A673 (cell line): ENCODE data around the gene KIN. TPM values are rescaled to one million over a fixed set of nuclear protein-coding genes. Genes with fewer than 3 reads are reported as not detected.
"Not testable (repeated sequence)": the region's sequence is repeated elsewhere in the genome, so short reads cannot be mapped to it uniquely, and the experiment has no call there.

Experiments
- BruUV-seq: library from RNA; stranded (reverse); fragments of 400-500 nt; replicated peaks from 2 replicates; lab custom pipeline; 2021; lab: Mats Ljungman, UMichigan
- CTCF ChIA-PET: fragments of 300-600 bp; sonication (Branson Sonifier 250); formaldehyde crosslinking; loops from one replicate; lab custom pipeline; 2022; ENCODE audit warnings: antibody characterized with exemption; lab: Charles Lee
- POLR2A ChIA-PET: fragments of 300-600 bp; sonication (Branson Sonifier 250); formaldehyde crosslinking; loops from one replicate; lab custom pipeline; 2022; ENCODE audit warnings: antibody characterized with exemption; ENCODE audit not compliant: low non-redundant PET; lab: Charles Lee
- DNase-seq: peaks from one replicate; pipeline ENCODE4 v3.0.0-alpha.2; 2015; ENCODE audit warnings: low spot score
- H3K27ac ChIP-seq: fragments of 200-600 bp; sonication (generic); 2 replicates; pipeline ENCODE4 v1.5.1; 2016; ENCODE audit warnings: mixed run types, low read depth, mild to moderate bottlenecking, mixed read lengths, antibody characterized with exemption, low read length; ENCODE audit not compliant: poor library complexity, severe bottlenecking
- H3K27me3 ChIP-seq: fragments of 200-600 bp; sonication (generic); replicated peaks from 2 replicates; pipeline ENCODE4 v1.6.1; 2017; ENCODE audit warnings: mixed run types, low read depth, mild to moderate bottlenecking, mixed read lengths, antibody characterized with exemption, low read length; ENCODE audit not compliant: insufficient read depth, poor library complexity
- H3K36me3 ChIP-seq: fragments of 200-600 bp; sonication (generic); 2 replicates; pipeline ENCODE4 v1.6.1; 2016; ENCODE audit warnings: mixed run types, mild to moderate bottlenecking, mixed read lengths, antibody characterized with exemption, low read length; ENCODE audit not compliant: insufficient read depth, poor library complexity, severe bottlenecking
- H3K4me1 ChIP-seq: fragments of 200-600 bp; sonication (generic); 2 replicates; pipeline ENCODE4 v1.6.1; 2017; ENCODE audit warnings: mixed run types, mild to moderate bottlenecking, mixed read lengths, antibody characterized with exemption, low read length; ENCODE audit not compliant: insufficient read depth, poor library complexity, severe bottlenecking
- H3K4me3 ChIP-seq: fragments of 200-600 bp; sonication (generic); 2 replicates; pipeline ENCODE4 v1.5.1; 2016; ENCODE audit warnings: low read depth, mixed run types, mild to moderate bottlenecking, mixed read lengths, low read length; ENCODE audit not compliant: poor library complexity, severe bottlenecking
- H3K9me3 ChIP-seq: fragments of 200-600 bp; sonication (generic); 2 replicates; pipeline ENCODE4 v1.6.1; 2016; ENCODE audit warnings: mixed run types, low read depth, mild to moderate bottlenecking, mixed read lengths, antibody characterized with exemption, low read length; ENCODE audit not compliant: poor library complexity, severe bottlenecking
- CTCF ChIP-seq: fragments of 300-800, 200-600 bp; sonication (generic); conservative IDR thresholded peaks from 2 replicates; pipeline ENCODE4 v1.5.1; 2017; ENCODE audit warnings: low read depth, mild to moderate bottlenecking, antibody characterized with exemption, low read length, moderate library complexity, mixed read lengths
- EZH2 ChIP-seq: fragments of 200-600 bp; sonication (generic); IDR thresholded peaks from 2 replicates; pipeline ENCODE4 v1.6.1; 2017; ENCODE audit warnings: borderline replicate concordance, low read depth, mild to moderate bottlenecking, mixed read lengths, antibody characterized with exemption, low read length; ENCODE audit not compliant: poor library complexity, severe bottlenecking
- intact Hi-C: fragments of 100-400 bp; cut with micrococcal nuclease; formaldehyde crosslinking; loops from one replicate; pipeline ENCODE4 v1.10.0; 2022; ENCODE audit not compliant: unreplicated experiment
- total RNA-seq: library from RNA; stranded (reverse); gene quantifications from 2 replicates; pipeline ENCODE4 v1.2.3, GENCODE V29; 2021

KIN gene
- total RNA-seq, 1 experiment from 2014 or later, result 16.3 TPM

DNA sequence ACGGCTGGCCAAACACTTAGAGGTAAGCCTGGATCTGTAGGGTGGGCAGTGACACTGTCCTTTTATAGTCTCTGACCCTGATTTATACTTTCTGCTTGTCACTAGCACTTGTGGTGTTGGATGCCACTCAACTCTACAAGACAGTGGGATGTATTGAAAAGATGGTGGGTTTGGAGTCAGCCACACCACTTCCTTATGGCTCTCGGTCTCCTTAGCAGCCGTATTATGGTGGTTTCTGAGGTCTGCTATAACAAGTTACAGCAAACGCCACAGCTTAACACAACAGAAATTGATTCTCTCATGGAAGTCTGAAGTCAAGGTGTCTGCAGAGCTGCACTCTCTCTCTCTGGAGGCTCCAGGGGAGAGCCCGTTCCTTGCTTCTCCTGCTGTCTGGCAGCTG is 70.0 kb downstream of the KIN start:
- no TSS peak for BruUV-seq
- H3K4me1 ChIP-seq, result no peaks in the 10 kb centered on the region
- POLR2A ChIA-PET, result no interaction called here
- peaks cover 21% of the 10 kb centered on the region for H3K27me3 ChIP-seq
- CTCF ChIA-PET, result no interaction called here
- DNase-seq, result no peak
- TF ChIP-seq EZH2 (no peak), CTCF (no peak)
- intact Hi-C loops, result no loop called here
- H3K36me3 ChIP-seq, result no peaks in the 10 kb centered on the region
- H3K9me3 ChIP-seq, result no peaks in the 10 kb centered on the region
- H3K27ac ChIP-seq, result no peak overlapping the region
- H3K4me3 ChIP-seq, result no peak overlapping the region

DNA sequence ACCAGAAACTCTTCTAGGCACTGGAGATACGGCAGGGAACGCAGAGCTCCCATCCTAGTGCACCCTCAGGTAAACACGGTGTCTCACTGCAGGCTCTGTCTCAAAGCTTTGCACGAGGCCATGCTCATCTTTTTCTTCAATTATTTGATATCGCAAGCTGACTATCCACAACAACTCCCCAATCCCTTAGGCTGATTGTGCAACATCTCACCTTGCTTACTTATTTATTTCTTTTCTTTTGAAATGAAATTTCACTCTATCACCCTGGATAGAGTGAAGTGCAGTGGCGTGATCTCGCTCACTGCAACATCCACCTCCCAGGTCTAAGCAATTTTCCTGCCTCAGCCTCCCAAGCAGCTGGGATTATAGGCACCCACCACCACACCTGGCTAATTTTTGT is 72.3 kb downstream of the KIN start:
- ChIA-PET CTCF (no interaction called here), POLR2A (no interaction called here)
- TF ChIP-seq CTCF (no peak), EZH2 (no peak)
- Histone ChIP-seq H3K36me3 (no peaks in the 10 kb centered on the region), H3K4me3 (no peak overlapping the region), H3K27me3 (peaks cover 9% of the 10 kb centered on the region), H3K4me1 (no peaks in the 10 kb centered on the region), H3K27ac (no peak overlapping the region), H3K9me3 (no peaks in the 10 kb centered on the region)
- no TSS peak for BruUV-seq
- no peak for DNase-seq
- intact Hi-C loops, result no loop called here

- H3K27ac ChIP-seq, DNase-seq, CTCF ChIA-PET, POLR2A ChIA-PET, BruUV-seq, H3K36me3 ChIP-seq, H3K9me3 ChIP-seq, H3K4me1 ChIP-seq, intact Hi-C loops, H3K4me3 ChIP-seq: not testable (repeated sequence)
- peaks cover 18% of the 10 kb centered on the region for H3K27me3 ChIP-seq
Measured at GRCh38 chr10:7711075-7711474, 76.7 kb downstream of the KIN start.

DNA sequence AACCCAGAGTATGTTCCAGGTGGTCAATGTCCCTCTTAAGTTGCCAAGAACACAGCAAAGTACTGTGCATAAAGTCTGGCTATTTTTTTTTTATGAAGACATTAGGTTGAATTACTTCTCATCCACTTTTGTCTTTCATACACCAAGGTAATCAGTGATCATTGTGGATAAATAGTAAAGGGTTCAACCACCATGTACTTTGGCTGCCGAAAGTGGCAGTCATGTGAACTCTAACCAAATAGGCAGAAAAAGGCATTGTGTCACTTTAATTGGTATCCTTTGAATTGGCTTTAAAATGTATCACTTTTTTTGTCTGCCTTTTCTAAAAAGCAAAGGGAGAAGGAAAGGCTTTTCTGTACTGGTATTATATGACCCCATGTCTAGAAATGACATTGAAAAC is 77.3 kb downstream of the KIN start:
- BruUV-seq, result no TSS peak
- Histone ChIP-seq H3K4me1 (no peaks in the 10 kb centered on the region), H3K9me3 (no peaks in the 10 kb centered on the region), H3K27ac (no peak overlapping the region), H3K4me3 (no peak overlapping the region), H3K36me3 (no peaks in the 10 kb centered on the region), H3K27me3 (peaks cover 18% of the 10 kb centered on the region)
- ChIA-PET CTCF (no interaction called here), POLR2A (no interaction called here)
- TF ChIP-seq EZH2 (no peak), CTCF (no peak)
- intact Hi-C loops, result no loop called here
- no peak for DNase-seq
